ENCODE measurements around the gene PHLDB2.

Gene PHLDB2

GRCh38 chr3:111882194-111882593 lies 23.1 kb downstream of the PHLDB2 start:
- no peak for DNase-seq (ENCODE audit: low read depth, low spot score)

- DNase-seq (ENCODE audit: low read depth, low spot score) = no peak
Observed at GRCh38 chr3:111882799-111883198, 23.7 kb downstream of the PHLDB2 start.

GRCh38 chr3:111884411-111885018 lies 25.4 kb downstream of the PHLDB2 start:
- DNase-seq (ENCODE audit: low read depth, low spot score) = no peak

- DNase-seq (ENCODE audit: low read depth, low spot score) = no peak
Observed at GRCh38 chr3:111885578-111885977, 26.5 kb downstream of the PHLDB2 start.

GRCh38 chr3:111890051-111890580 lies 31.1 kb downstream of the PHLDB2 start:
- DNase-seq (ENCODE audit: low read depth, low spot score) = peak; percentile 39

GRCh38 chr3:111892070-111892469 lies 33.0 kb downstream of the PHLDB2 start:
- no peak for DNase-seq (ENCODE audit: low read depth, low spot score)

GRCh38 chr3:111895071-111895470 lies 36.0 kb downstream of the PHLDB2 start:
- DNase-seq (ENCODE audit: low read depth, low spot score) = peak; percentile 31

- DNase-seq (ENCODE audit: low read depth, low spot score) = no peak
Observed at GRCh38 chr3:111899966-111900365, 40.9 kb downstream of the PHLDB2 start.

GRCh38 chr3:111901637-111902036 lies 42.6 kb downstream of the PHLDB2 start:
- no peak for DNase-seq (ENCODE audit: low read depth, low spot score)

GRCh38 chr3:111902534-111902933 lies 43.5 kb downstream of the PHLDB2 start:
- no peak for DNase-seq (ENCODE audit: low read depth, low spot score)

GRCh38 chr3:111903067-111903511 lies 44.0 kb downstream of the PHLDB2 start:
- DNase-seq (ENCODE audit: low read depth, low spot score) = peak; percentile 68

- peak; percentile 76 for DNase-seq (ENCODE audit: low read depth, low spot score)
Observed at GRCh38 chr3:111904376-111905241, 45.5 kb downstream of the PHLDB2 start.

GRCh38 chr3:111906656-111907055 lies 47.6 kb downstream of the PHLDB2 start:
- peak; percentile 48 for DNase-seq (ENCODE audit: low read depth, low spot score)

- no peak for DNase-seq (ENCODE audit: low read depth, low spot score)
Observed at GRCh38 chr3:111907151-111907550, 48.1 kb downstream of the PHLDB2 start.

- DNase-seq (ENCODE audit: low read depth, low spot score) = peak; percentile 61
Observed at GRCh38 chr3:111910806-111911205, 51.7 kb downstream of the PHLDB2 start.

GRCh38 chr3:111911446-111911845 lies 52.4 kb downstream of the PHLDB2 start:
- no peak for DNase-seq (ENCODE audit: low read depth, low spot score)

- DNase-seq (ENCODE audit: low read depth, low spot score) = no peak
Observed at GRCh38 chr3:111913163-111913763, 54.2 kb downstream of the PHLDB2 start.

GRCh38 chr3:111915905-111916304 lies 56.8 kb downstream of the PHLDB2 start:
- peak; percentile 32 for DNase-seq (ENCODE audit: low read depth, low spot score)

GRCh38 chr3:111917300-111917699 lies 58.2 kb downstream of the PHLDB2 start:
- peak; percentile 59 for DNase-seq (ENCODE audit: low read depth, low spot score)

GRCh38 chr3:111919370-111920065 lies 60.5 kb downstream of the PHLDB2 start:
- no peak for DNase-seq (ENCODE audit: low read depth, low spot score)

GRCh38 chr3:111921181-111921580 lies 62.1 kb downstream of the PHLDB2 start:
- no peak for DNase-seq (ENCODE audit: low read depth, low spot score)

Measured in astrocyte of the hippocampus (primary cell).